Sigmoid colon (tissue), 7 donors: ENCODE measurements around the gene SENP8. TPM values are rescaled to one million over a fixed set of nuclear protein-coding genes. Genes with fewer than 3 reads are reported as not detected.

Experiments
- DNase-seq: peaks from one replicate; pipeline ENCODE4 v3.0.0-alpha.2; 2019
- H3K27ac ChIP-seq, 4 donors: fragments of 200-600 bp; sonication (generic); one replicate each; pipeline ENCODE4 v1.5.1; 2016 to 2019; ENCODE audit warnings: mild to moderate bottlenecking in 1 of 4
- H3K27me3 ChIP-seq, 3 donors: fragments of 200-600 bp; sonication (generic); one replicate each; pipeline ENCODE4 v1.5.1; 2019; ENCODE audit warnings: mild to moderate bottlenecking in 1 of 3
- H3K36me3 ChIP-seq, 4 donors: fragments of 200-600 bp; sonication (generic); one replicate each; pipeline ENCODE4 v1.5.1; 2016 to 2019
- H3K4me1 ChIP-seq, 4 donors: fragments of 200-600 bp; sonication (generic); one replicate each; pipeline ENCODE4 v1.5.1; 2017 to 2019
- H3K4me3 ChIP-seq, 4 donors: fragments of 200-600 bp; sonication (generic); one replicate each; pipeline ENCODE4 v1.5.1; 2017 to 2019; ENCODE audit warnings: mild to moderate bottlenecking in 2 of 4, moderate library complexity in 1 of 4
- H3K9me3 ChIP-seq, 4 donors: fragments of 200-600 bp in 3 of 4; sonication (generic) in 3 of 4; one replicate each; pipeline versions ENCODE4 v1.5.1 to v1.6.1; 2013 to 2019
- CTCF ChIP-seq, 4 experiments: fragments of 450-650 bp in 3 of 4; fragments of 200-600 bp in 1 of 4; IDR thresholded peaks; one replicate each; pipeline ENCODE4 v1.5.1; 2016 to 2019; ENCODE audit warnings: antibody characterized with exemption in 4 of 4, mild to moderate bottlenecking in 3 of 4, moderate library complexity in 2 of 4
- EP300 ChIP-seq, 4 donors: sonication (generic); formaldehyde crosslinking; IDR thresholded peaks; one replicate each; pipeline ENCODE4 v1.6.1; 2017; ENCODE audit warnings: antibody characterized with exemption in 4 of 4
- POLR2A ChIP-seq, 2 donors: fragments of 450-650 bp; IDR thresholded peaks; one replicate each; pipeline ENCODE4 v1.6.1; 2016; ENCODE audit warnings: antibody characterized with exemption in 2 of 2, mild to moderate bottlenecking in 2 of 2, moderate library complexity in 2 of 2
- POLR2AphosphoS5 ChIP-seq, 4 donors: sonication (generic); formaldehyde crosslinking; IDR thresholded peaks; one replicate each; pipeline ENCODE4 v1.6.1; 2017; ENCODE audit warnings: antibody characterized with exemption in 4 of 4
- WGBS, 2 donors: extraction: QIAGEN DNeasy Blood & Tissue Kit; methylation state at CpG; one replicate each; pipeline ENCODE4 v1.1.7; 2013; 5-methylcytosine and 5-hydroxymethylcytosine counted together
- intact Hi-C: fragments of 100-400 bp; cut with DNase I; formaldehyde crosslinking; loops from one replicate; pipeline ENCODE4 v1.15.1; 2023
- polyA plus RNA-seq, 3 donors: library from polyadenylated mRNA; stranded (reverse); fragments of 200-250 nt; gene quantifications; one replicate each; pipeline ENCODE4 v1.2.3, GENCODE V29; 2013
- total RNA-seq, 4 donors: library from RNA; depleted of rRNA; stranded (reverse); fragments of >200 nt; gene quantifications; one replicate each; pipeline ENCODE4 v1.1.0, GENCODE V29; 2016
- donor health status: healthy with polysubstance abuse.
- donor health status: Bipolar disorder and iron deficiency.
- donor health status: healthy.

The SENP8 gene
- total and polyA plus RNA-seq, 7 donors, result 1.2 to 4.3 (median 1.9) TPM

DNA sequence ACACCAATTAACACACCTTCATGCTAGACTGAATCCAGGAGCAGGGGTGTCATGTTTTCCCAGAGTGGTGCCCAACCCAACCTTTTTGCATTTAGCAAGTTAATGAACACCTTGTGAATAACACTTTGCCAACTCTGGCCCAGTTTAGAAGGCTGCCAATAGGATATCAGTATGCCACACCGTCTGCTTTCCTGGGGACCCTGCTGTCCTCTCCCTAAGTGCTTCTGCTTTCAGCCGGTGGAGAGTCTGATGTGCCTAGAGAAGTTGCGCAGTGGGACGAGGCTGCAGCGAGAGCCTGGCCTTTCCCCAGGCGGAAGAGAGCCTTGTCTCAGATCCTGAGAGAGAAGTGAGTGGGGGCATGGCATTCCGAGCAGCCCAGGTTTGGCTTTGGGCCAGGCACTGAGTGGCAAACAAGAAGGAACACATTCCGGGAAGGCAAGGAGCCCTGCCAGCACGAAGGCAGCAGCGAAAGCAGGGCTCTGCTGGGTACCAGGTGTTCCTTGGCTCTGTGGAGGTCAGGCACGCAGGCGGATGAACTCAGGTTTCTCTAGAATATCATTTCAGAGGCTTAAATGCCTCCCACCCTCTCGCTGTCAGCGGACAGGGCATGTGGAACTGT, 36.9 kb downstream of the SENP8 start:
- no peaks in the 10 kb centered on the region for H3K36me3 ChIP-seq
- WGBS, 2 donors, result 12 to 57% methylated on average over 14 of the region's 14 CpGs
- no peaks in the 10 kb centered on the region for H3K9me3 ChIP-seq
- TF ChIP-seq EP300 (IDR thresholded peaks at IDR 0.05) (no peak), POLR2AphosphoS5 (IDR thresholded peaks at IDR 0.05) (peak in 2 of 4 donors; percentile 28 to 44)
- H3K4me1 ChIP-seq, result peaks cover 0 to 30% (median 22%) of the 10 kb centered on the region in 4 donors
- H3K27ac ChIP-seq, result peak overlapping the region; percentile 70 to 87 (median 76)
- intact Hi-C loops, result loop anchor here (2.0 to 10.0 kb wide), 4 partner anchors 38 to 374 kb away; no protein-coding TSS in a partner anchor
- no peaks in the 10 kb centered on the region for H3K27me3 ChIP-seq
- peak; percentile 83 for DNase-seq
- peak overlapping the region in 3 of 4 donors; percentile 46 to 58 (median 50) for H3K4me3 ChIP-seq

- peak; percentile 89 for DNase-seq
- TF ChIP-seq POLR2AphosphoS5 (IDR thresholded peaks at IDR 0.05), result no peak
- TF ChIP-seq CTCF (IDR thresholded peaks at IDR 0.05), result peak; percentile 78 to 90 (median 82)
- TF ChIP-seq POLR2A (IDR thresholded peaks at IDR 0.05), result no peak
- TF ChIP-seq EP300 (IDR thresholded peaks at IDR 0.05), result no peak
- intact Hi-C loops, result loop anchor here (1.0 to 10.0 kb wide), 5 partner anchors 39 to 412 kb away; no protein-coding TSS in a partner anchor
- H3K36me3 ChIP-seq, result no peaks in the 10 kb centered on the region
- peak overlapping the region; percentile 24 to 58 (median 48) for H3K4me3 ChIP-seq
- H3K4me1 ChIP-seq, result peaks cover 0 to 30% (median 22%) of the 10 kb centered on the region in 4 donors
- 3 to 10% methylated on average over 19 of the region's 19 CpGs for WGBS, 2 donors
- H3K27me3 ChIP-seq, result no peaks in the 10 kb centered on the region
- peak overlapping the region; percentile 70 to 87 (median 76) for H3K27ac ChIP-seq
- H3K9me3 ChIP-seq, result no peaks in the 10 kb centered on the region
These were observed 37.7 kb downstream of the SENP8 start for GRCh38 chr15:72155635-72156616.

- Histone ChIP-seq H3K27ac (no peak overlapping the region), H3K9me3 (no peaks in the 10 kb centered on the region), H3K36me3 (no peaks in the 10 kb centered on the region), H3K4me3 (no peak overlapping the region), H3K27me3 (no peaks in the 10 kb centered on the region), H3K4me1 (peaks cover 0 to 30% (median 24%) of the 10 kb centered on the region in 4 donors)
- intact Hi-C loops, result loop anchor here (1.0 to 10.0 kb wide), 3 partner anchors 122 to 413 kb away; no protein-coding TSS in a partner anchor
- no peak for DNase-seq
- WGBS, 2 donors, result 92% methylated on average over 2 of the region's 2 CpGs
- TF ChIP-seq POLR2A (IDR thresholded peaks at IDR 0.05) (no peak), EP300 (IDR thresholded peaks at IDR 0.05) (no peak), CTCF (IDR thresholded peaks at IDR 0.05) (no peak), POLR2AphosphoS5 (IDR thresholded peaks at IDR 0.05) (no peak)
These were observed 38.7 kb downstream of the SENP8 start for GRCh38 chr15:72156928-72157327.

DNA sequence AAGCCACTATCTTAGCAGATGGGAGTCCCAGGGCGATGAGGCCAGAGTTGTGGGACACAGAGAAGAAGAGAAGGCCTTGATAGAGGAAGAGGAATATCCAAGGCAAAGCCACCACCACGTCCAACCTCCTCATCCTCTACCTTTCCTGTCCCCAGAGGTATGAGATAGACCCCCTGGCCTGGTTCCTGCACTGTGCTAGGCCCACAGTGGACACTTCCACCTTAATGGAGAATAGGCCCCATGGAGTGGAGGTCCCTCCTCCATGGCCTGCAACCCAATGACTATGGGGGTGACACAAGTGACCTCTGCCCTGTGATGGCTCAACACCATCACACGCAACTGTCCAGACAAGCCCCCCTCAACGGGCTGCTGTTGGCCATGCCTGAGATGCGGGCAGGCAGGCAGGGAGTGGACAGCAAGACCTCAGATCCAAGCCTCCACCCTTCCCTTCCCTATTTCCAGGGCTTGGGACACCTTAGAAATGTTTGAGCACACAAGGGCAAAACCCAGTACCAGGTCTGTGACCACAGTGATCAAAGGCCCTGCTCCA, 42.6 kb downstream of the SENP8 start:
- Histone ChIP-seq H3K36me3 (no peaks in the 10 kb centered on the region), H3K27ac (no peak overlapping the region), H3K4me3 (no peak overlapping the region), H3K27me3 (no peaks in the 10 kb centered on the region), H3K4me1 (peaks cover 0 to 4% (median under 1%) of the 10 kb centered on the region in 4 donors), H3K9me3 (no peaks in the 10 kb centered on the region)
- no peak for DNase-seq
- 94 to 95% methylated on average over 5 of the region's 5 CpGs for WGBS, 2 donors
- no peak for TF ChIP-seq EP300 (IDR thresholded peaks at IDR 0.05)
- no peak for TF ChIP-seq POLR2A (IDR thresholded peaks at IDR 0.05)
- TF ChIP-seq POLR2AphosphoS5 (IDR thresholded peaks at IDR 0.05), result no peak
- no peak for TF ChIP-seq CTCF (IDR thresholded peaks at IDR 0.05)
- intact Hi-C loops, result no loop called here
